Measurements from ENCODE around the gene HRC. TPM values are rescaled to one million over a fixed set of nuclear protein-coding genes. Genes with fewer than 3 reads are reported as not detected.
"Not testable (repeated sequence)": the region's sequence is repeated elsewhere in the genome, so short reads cannot be mapped to it uniquely, and the experiment has no call there.

Gene HRC
- total RNA-seq, 6 experiments from 2014 or later: 0.18 to 0.68 (median 0.19) TPM; not detected in 2

DNA sequence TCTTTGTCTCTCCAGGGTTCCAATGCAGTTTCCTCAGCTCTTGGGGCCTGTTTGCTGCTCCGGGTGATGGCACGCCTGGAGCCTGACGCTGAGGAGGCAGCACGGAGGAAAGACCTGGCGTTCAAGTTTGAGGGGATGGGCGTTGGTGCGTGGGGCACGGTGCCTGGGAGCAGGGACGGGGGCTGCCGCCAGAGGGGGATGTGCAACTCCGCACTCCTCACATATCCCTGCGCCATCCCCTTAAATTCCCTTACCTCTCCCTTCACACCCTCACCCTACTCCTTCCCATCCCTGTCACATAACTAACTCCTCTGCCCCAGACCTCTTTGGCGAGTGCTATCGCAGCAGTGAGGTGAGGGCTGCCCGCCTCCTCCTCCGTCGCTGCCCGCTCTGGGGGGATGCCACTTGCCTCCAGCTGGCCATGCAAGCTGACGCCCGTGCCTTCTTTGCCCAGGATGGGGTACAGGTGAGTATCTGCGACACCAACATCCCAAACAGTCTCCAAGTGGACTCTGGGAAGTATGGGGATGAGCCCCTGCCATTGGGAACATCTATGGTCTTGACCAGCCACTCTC, 33.5 kb upstream of the HRC start:
- peak in 1 of 4 donors; percentile 45 for ATAC-seq
- Histone ChIP-seq H3K4me1 (no peaks in the 10 kb centered on the region), H3K9me3 (no peaks in the 10 kb centered on the region), H3K4me3 (no peak overlapping the region), H3K36me3 (no peaks in the 10 kb centered on the region), H3K27ac (no peak overlapping the region), H3K27me3 (no peaks in the 10 kb centered on the region)
- DNase-seq: no peak
- WGBS (ENCODE audit: insufficient coverage, low coverage, low lambda C conversion rate, missing lambda C conversion rate): 95% methylated on average over 13 of the region's 21 CpGs
- no peak for TF ChIP-seq POLR2A (IDR thresholded peaks at IDR 0.05)
- TF ChIP-seq, protein P1, sequence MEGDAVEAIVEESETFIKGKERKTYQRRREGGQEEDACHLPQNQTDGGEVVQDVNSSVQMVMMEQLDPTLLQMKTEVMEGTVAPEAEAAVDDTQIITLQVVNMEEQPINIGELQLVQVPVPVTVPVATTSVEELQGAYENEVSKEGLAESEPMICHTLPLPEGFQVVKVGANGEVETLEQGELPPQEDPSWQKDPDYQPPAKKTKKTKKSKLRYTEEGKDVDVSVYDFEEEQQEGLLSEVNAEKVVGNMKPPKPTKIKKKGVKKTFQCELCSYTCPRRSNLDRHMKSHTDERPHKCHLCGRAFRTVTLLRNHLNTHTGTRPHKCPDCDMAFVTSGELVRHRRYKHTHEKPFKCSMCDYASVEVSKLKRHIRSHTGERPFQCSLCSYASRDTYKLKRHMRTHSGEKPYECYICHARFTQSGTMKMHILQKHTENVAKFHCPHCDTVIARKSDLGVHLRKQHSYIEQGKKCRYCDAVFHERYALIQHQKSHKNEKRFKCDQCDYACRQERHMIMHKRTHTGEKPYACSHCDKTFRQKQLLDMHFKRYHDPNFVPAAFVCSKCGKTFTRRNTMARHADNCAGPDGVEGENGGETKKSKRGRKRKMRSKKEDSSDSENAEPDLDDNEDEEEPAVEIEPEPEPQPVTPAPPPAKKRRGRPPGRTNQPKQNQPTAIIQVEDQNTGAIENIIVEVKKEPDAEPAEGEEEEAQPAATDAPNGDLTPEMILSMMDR (IDR thresholded peaks at IDR 0.05): no peak
- intact Hi-C loops (cut with DNase I): no loop called here

DNA sequence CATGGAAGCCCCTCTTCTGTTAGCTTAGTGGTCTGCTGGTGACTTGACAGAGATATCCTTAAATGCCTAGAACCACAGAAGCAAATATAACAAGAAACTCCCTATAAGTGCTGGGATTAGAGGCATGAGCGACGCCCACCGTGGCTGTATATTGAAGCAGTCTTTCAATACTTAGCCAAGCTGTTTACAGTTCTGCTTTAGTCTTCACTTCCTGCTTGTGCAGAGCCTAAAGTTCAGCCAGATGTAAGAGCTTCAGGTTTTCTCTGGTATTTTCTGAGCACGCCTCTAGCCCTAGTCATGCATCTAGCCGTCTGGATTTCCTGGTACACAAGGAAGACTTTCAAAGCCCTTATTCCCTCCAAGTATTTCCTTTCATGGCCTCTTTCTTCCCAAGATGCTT, 30.9 kb upstream of the HRC start:
- H3K9me3 ChIP-seq: no peaks in the 10 kb centered on the region
- H3K27ac ChIP-seq: no peak overlapping the region
- ATAC-seq: peak in 2 of 4 donors; percentile 11 to 17
- H3K4me3 ChIP-seq: no peak overlapping the region
- no peaks in the 10 kb centered on the region for H3K36me3 ChIP-seq
- no peak for DNase-seq
- intact Hi-C loops (cut with DNase I): no loop called here
- WGBS (ENCODE audit: insufficient coverage, low coverage, low lambda C conversion rate, missing lambda C conversion rate): 67% methylated on average over 5 of the region's 5 CpGs
- no peak for TF ChIP-seq POLR2A (IDR thresholded peaks at IDR 0.05)
- TF ChIP-seq, protein P1 (IDR thresholded peaks at IDR 0.05): no peak
- no peaks in the 10 kb centered on the region for H3K4me1 ChIP-seq
- H3K27me3 ChIP-seq: no peaks in the 10 kb centered on the region

DNA sequence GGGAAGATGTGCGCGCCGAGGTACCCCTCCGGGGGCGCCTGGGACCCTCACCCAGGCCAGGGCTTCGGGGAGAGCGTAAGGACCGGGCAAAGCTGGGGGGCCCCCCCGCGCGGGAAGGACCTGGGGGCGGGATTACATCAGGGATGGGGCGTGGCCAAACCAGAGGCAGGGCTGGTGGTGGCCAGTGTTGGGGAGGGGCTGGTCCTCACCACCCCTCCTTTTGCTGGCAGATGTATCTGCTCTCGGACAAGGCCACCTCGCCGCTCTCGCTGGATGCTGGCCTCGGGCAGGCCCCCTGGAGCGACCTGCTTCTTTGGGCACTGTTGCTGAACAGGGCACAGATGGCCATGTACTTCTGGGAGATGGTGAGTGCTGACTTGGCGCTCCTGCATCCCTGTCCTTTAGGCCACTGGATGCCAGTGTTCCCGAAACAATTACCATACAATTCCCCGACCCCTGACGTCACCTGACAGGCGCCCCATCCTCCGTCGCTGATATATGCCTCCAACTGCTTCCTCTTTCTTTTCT, 27.7 kb upstream of the HRC start:
- intact Hi-C loops (cut with DNase I): no loop called here
- no CpG with 5 or more reads among the region's 26 CpGs for WGBS (ENCODE audit: insufficient coverage, low coverage, low lambda C conversion rate, missing lambda C conversion rate)
- H3K4me3 ChIP-seq: no peak overlapping the region
- H3K27ac ChIP-seq: no peak overlapping the region
- ATAC-seq (peak in 1 of 4 donors; percentile 40), DNase-seq (no peak)
- H3K27me3 ChIP-seq: no peaks in the 10 kb centered on the region
- no peaks in the 10 kb centered on the region for H3K9me3 ChIP-seq
- no peak for TF ChIP-seq POLR2A (IDR thresholded peaks at IDR 0.05)
- TF ChIP-seq, protein P1 (IDR thresholded peaks at IDR 0.05): no peak
- no peaks in the 10 kb centered on the region for H3K4me1 ChIP-seq
- no peaks in the 10 kb centered on the region for H3K36me3 ChIP-seq

DNA sequence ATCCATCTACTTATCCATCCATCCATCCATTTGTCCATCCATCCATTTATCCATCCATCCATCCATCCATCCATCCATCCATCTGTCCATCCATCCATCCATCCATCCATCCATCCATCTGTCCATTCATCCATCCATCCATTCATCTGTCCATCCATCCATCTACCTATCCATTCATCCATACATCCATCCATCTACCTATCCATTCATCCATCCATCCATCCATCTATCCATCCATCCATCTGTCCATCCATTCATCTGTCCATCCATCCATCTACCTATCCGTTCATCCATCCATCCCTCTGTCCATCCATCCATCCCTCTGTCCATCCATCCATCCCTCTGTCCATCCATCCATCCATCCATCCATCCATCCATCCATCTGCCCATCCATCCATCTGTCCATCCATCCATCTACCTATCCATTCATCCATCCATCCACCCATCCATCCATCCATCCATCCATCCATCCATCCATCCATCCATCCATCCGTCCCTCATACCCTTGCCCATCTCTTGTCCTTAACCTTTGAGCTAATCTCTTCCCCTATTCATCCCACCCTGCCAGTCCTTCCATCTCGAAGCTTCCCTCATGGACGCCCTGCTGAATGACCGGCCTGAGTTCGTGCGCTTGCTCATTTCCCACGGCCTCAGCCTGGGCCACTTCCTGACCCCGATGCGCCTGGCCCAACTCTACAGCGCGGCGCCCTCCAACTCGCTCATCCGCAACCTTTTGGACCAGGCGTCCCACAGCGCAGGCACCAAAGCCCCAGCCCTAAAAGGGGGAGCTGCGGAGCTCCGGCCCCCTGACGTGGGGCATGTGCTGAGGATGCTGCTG, 27.0 kb upstream of the HRC start:
- 79% methylated on average over 5 of the region's 20 CpGs for WGBS (ENCODE audit: insufficient coverage, low coverage, low lambda C conversion rate, missing lambda C conversion rate)
- not testable (repeated sequence) for H3K36me3 ChIP-seq

DNA sequence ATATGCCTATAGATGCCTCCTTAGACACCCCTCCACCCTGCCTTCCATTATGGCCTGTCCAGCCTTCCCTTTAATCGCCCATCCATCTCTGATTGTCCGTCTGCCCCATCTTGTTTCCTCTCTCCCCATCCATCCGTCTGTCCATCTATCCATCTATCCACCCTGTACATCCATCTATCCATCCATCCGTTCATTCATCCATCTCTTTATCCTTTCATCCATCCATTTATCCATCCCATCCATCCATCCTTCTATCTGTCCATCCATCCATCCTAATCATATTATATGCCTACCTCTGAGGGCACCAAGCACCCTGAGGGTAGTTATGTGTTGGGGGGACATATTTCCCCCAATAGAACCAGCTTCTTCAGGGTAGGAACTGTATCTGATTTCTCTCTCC, 25.5 kb upstream of the HRC start:
- H3K4me1 ChIP-seq: no peaks in the 10 kb centered on the region
- intact Hi-C loops (cut with DNase I): no loop called here
- no peak for ATAC-seq
- DNase-seq: no peak
- H3K27me3 ChIP-seq: no peaks in the 10 kb centered on the region
- WGBS (ENCODE audit: insufficient coverage, low coverage, low lambda C conversion rate, missing lambda C conversion rate): 82% methylated on average over 4 of the region's 4 CpGs
- no peak overlapping the region for H3K4me3 ChIP-seq
- H3K27ac ChIP-seq: no peak overlapping the region
- no peak for TF ChIP-seq POLR2A (IDR thresholded peaks at IDR 0.05)
- TF ChIP-seq, protein P1 (IDR thresholded peaks at IDR 0.05): no peak
- H3K36me3 ChIP-seq: no peaks in the 10 kb centered on the region
- no peaks in the 10 kb centered on the region for H3K9me3 ChIP-seq

More for the DNA sequence above, 27.0 kb upstream of the HRC start:
- DNase-seq; ATAC-seq; intact Hi-C loops (cut with DNase I); H3K4me3 ChIP-seq; H3K9me3 ChIP-seq; H3K4me1 ChIP-seq; H3K27me3 ChIP-seq; H3K27ac ChIP-seq: not testable (repeated sequence)

Data from right lobe of liver (tissue), 6 donors.